NCI-H446 treated with DMSO at 0.1 percent for 48 hours (cell line): Measurements from ENCODE around the gene NPC1.

ENCODE experiments used
- DNase-seq: peaks from one replicate; lab custom pipeline; 2025; lab: John Stamatoyannopoulos, UW

NPC1 gene

GRCh38 chr18:23487738-23488570, 98.4 kb downstream of the NPC1 start:
- no peak for DNase-seq

GRCh38 chr18:23485386-23485785, 100.9 kb downstream of the NPC1 start:
- DNase-seq, result no peak

GRCh38 chr18:23484561-23485182, 101.6 kb downstream of the NPC1 start:
- DNase-seq, result peak; percentile 2
